Stomach (tissue), 9 donors: ENCODE data around the gene BATF. TPM values are rescaled to one million over a fixed set of nuclear protein-coding genes. Genes with fewer than 3 reads are reported as not detected.

ENCODE experiments used
- DNase-seq, 2 donors: peaks; one replicate each; pipeline versions ENCODE4 v3.0.0 to v3.0.0-alpha.2; 2013 to 2019
- H3K27ac ChIP-seq, 5 donors: fragments of 200-600 bp in 4 of 5; sonication (generic) in 4 of 5; one replicate each; pipeline ENCODE4 v1.5.1; 2013 to 2019; ENCODE audit warnings: mild to moderate bottlenecking in 1 of 5, moderate library complexity in 1 of 5
- H3K27me3 ChIP-seq, 3 donors: fragments of 200-600 bp; sonication (generic); one replicate each; pipeline ENCODE4 v1.5.1; 2017 to 2019; ENCODE audit warnings: mixed run types in 1 of 3
- H3K36me3 ChIP-seq, 4 donors: fragments of 200-600 bp; sonication (generic); 1 replicate in 3 of 4; 2 replicates in 1 of 4; pipeline ENCODE4 v1.5.1; 2016 to 2019
- H3K4me1 ChIP-seq, 4 donors: fragments of 200-600 bp; sonication (generic); one replicate each; pipeline ENCODE4 v1.5.1; 2016 to 2019
- H3K4me3 ChIP-seq, 4 donors: fragments of 200-600 bp; sonication (generic) in 3 of 4; one replicate each; pipeline ENCODE4 v1.5.1; 2016 to 2019; ENCODE audit warnings: mild to moderate bottlenecking in 1 of 4
- H3K9me3 ChIP-seq, 4 donors: fragments of 200-600 bp; sonication (generic); one replicate each; pipeline ENCODE4 v1.5.1; 2016 to 2019
- EP300 ChIP-seq: sonication (generic); formaldehyde crosslinking; IDR thresholded peaks from one replicate; pipeline ENCODE4 v1.6.1; 2017; ENCODE audit warnings: antibody characterized with exemption
- POLR2A ChIP-seq, 4 donors: fragments of 450-650 bp; IDR thresholded peaks; one replicate each; pipeline ENCODE4 v1.6.1; 2016; ENCODE audit warnings: antibody characterized with exemption in 4 of 4, control low read depth in 2 of 4, mild to moderate bottlenecking in 1 of 4, moderate library complexity in 1 of 4
- POLR2AphosphoS5 ChIP-seq, 3 donors: sonication (generic); formaldehyde crosslinking; IDR thresholded peaks; one replicate each; pipeline ENCODE4 v1.6.1; 2016; ENCODE audit warnings: antibody characterized with exemption in 3 of 3
- WGBS, 5 donors: extraction: QIAGEN DNeasy Blood & Tissue Kit in 3 of 5; methylation state at CpG; one replicate each; pipeline versions ENCODE4 v1.1.5 to v1.1.7; 2013 to 2018; 5-methylcytosine and 5-hydroxymethylcytosine counted together
- intact Hi-C: fragments of 100-400 bp; cut with DNase I; formaldehyde crosslinking; loops from one replicate; pipeline ENCODE4 v1.15.1; 2023; ENCODE audit warnings: low total_unique reads
- polyA plus RNA-seq, 3 donors: library from polyadenylated mRNA; stranded (reverse); fragments of 200-250 nt; gene quantifications; one replicate each; pipeline ENCODE4 v1.2.3, GENCODE V29; 2013
- total RNA-seq, 5 donors: library from RNA; depleted of rRNA; stranded (reverse); fragments of >200 nt; gene quantifications; one replicate each; pipeline versions ENCODE4 v1.1.0 to v1.2.3, GENCODE V29; 2014 to 2016
- TF ChIP-seq, protein P1 (sequence below), 7 experiments: fragments of 450-650 bp in 4 of 7; fragments of 200-600 bp in 3 of 7; sonication (generic) in 3 of 7; IDR thresholded peaks; one replicate each; pipeline ENCODE4 v1.5.1; 2016 to 2019; ENCODE audit warnings: antibody characterized with exemption in 7 of 7, control low read depth in 2 of 7, mild to moderate bottlenecking in 1 of 7
- donor health status: healthy with polysubstance abuse.
- donor health status: Bipolar disorder and iron deficiency.
- donor health status: healthy.

The BATF gene
- total and polyA plus RNA-seq, 8 donors, result 1.3 to 17.7 (median 7.4) TPM; not detected in 2

DNA sequence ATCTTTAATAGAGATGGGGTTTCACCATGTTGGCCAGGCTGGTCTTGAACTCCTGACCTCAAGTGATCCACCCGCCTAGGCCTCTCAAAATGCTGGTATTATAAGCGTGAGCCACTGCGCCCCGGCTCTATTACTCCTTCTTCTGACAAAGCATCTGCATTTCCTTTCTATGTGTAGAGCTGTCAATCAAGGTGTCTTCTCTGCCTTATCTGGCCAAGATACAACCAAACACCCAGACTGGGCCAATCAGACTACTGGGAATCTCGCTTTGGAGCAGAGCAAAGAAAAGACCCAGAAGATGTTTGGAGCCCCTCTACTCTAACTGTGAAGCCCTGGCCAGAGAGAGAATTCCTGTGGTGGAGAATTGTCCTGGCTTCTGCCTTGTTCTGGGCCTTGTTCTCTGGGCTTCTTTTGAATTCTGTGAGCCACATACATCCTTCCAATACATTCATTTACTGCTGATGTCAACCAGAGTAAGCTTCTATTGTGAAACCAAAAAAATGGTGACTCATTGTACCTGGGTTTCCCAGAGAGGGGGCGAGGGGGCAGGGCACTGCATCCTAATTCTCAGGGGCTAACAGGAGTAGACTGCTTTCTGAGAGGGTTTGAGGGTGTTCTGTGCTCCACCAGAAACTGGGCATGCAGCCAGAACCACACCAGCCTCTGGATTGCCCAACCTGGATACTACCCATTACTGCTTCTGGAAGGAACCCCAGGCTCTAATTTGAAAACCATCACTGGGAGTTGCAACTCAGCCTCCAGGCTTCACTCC is 37.4 kb downstream of the BATF start:
- TF ChIP-seq EP300 (no peak), POLR2A (IDR thresholded peaks at IDR 0.05) (no peak), POLR2AphosphoS5 (IDR thresholded peaks at IDR 0.05) (no peak)
- TF ChIP-seq, protein P1, sequence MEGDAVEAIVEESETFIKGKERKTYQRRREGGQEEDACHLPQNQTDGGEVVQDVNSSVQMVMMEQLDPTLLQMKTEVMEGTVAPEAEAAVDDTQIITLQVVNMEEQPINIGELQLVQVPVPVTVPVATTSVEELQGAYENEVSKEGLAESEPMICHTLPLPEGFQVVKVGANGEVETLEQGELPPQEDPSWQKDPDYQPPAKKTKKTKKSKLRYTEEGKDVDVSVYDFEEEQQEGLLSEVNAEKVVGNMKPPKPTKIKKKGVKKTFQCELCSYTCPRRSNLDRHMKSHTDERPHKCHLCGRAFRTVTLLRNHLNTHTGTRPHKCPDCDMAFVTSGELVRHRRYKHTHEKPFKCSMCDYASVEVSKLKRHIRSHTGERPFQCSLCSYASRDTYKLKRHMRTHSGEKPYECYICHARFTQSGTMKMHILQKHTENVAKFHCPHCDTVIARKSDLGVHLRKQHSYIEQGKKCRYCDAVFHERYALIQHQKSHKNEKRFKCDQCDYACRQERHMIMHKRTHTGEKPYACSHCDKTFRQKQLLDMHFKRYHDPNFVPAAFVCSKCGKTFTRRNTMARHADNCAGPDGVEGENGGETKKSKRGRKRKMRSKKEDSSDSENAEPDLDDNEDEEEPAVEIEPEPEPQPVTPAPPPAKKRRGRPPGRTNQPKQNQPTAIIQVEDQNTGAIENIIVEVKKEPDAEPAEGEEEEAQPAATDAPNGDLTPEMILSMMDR (IDR thresholded peaks at IDR 0.05), result no peak
- H3K27ac ChIP-seq, result no peak overlapping the region
- intact Hi-C loops, result no loop called here
- H3K27me3 ChIP-seq, result peaks cover 0 to 28% (median 0%) of the 10 kb centered on the region in 3 donors
- H3K36me3 ChIP-seq, result no peaks in the 10 kb centered on the region
- H3K4me1 ChIP-seq, result peaks cover 6 to 17% (median 9%) of the 10 kb centered on the region in 4 donors
- WGBS, 5 donors, result 82 to 90% (median 87%) methylated on average over 6 of the region's 6 CpGs
- no peak overlapping the region for H3K4me3 ChIP-seq
- peaks cover 0 to 12% (median 3%) of the 10 kb centered on the region in 4 donors for H3K9me3 ChIP-seq
- peak; percentile 28 to 39 for DNase-seq

- peaks cover 6 to 17% (median 9%) of the 10 kb centered on the region in 4 donors for H3K4me1 ChIP-seq
- H3K4me3 ChIP-seq, result no peak overlapping the region
- H3K36me3 ChIP-seq, result no peaks in the 10 kb centered on the region
- no peak overlapping the region for H3K27ac ChIP-seq
- WGBS, 5 donors, result 0 to 3% (median 2%) methylated on average over 6 of the region's 6 CpGs
- intact Hi-C loops, result no loop called here
- peaks cover 0 to 12% (median 3%) of the 10 kb centered on the region in 4 donors for H3K9me3 ChIP-seq
- peaks cover 0 to 36% (median 0%) of the 10 kb centered on the region in 3 donors for H3K27me3 ChIP-seq
- DNase-seq, result peak; percentile 89 to 93
- TF ChIP-seq, protein P1 (IDR thresholded peaks at IDR 0.05), result peak in 5 of 7 experiments; percentile 51 to 77 (median 68)
- peak in 1 of 3 donors; percentile 59 for TF ChIP-seq POLR2AphosphoS5 (IDR thresholded peaks at IDR 0.05)
- no peak for TF ChIP-seq EP300
- TF ChIP-seq POLR2A (IDR thresholded peaks at IDR 0.05), result no peak
These were observed 38.8 kb downstream of the BATF start for GRCh38 chr14:75561013-75561432.

GRCh38 chr14:75562089-75562488 is 39.8 kb downstream of the BATF start:
- WGBS, 5 donors, result 50 to 61% (median 54%) methylated on average over 7 of the region's 7 CpGs

DNA sequence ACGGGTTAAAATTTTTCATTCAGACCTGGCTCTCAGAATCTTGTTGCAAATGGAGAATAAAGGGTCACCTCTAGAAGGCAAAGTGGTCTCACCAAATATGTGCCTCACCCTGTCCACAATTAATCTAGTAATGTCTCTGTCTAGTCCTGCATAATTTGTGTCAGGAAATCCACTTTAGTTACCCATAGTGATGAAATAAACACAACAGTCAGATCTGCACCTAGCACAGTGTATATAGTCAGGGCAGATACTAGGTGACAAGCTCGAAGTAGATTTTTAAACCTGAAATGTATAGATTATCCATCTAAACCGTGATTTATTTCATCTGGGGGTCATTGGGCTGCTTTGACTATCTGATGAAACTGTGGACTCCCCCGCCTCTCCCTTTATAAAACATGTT is 40.2 kb downstream of the BATF start:
- H3K27me3 ChIP-seq, result peaks cover 0 to 36% (median 0%) of the 10 kb centered on the region in 3 donors
- H3K36me3 ChIP-seq, result no peaks in the 10 kb centered on the region
- DNase-seq, result no peak
- WGBS, 5 donors, result 63 to 81% (median 68%) methylated on average over 4 of the region's 4 CpGs
- peaks cover 0 to 5% (median 0%) of the 10 kb centered on the region in 4 donors for H3K9me3 ChIP-seq
- intact Hi-C loops, result no loop called here
- H3K4me1 ChIP-seq, result peaks cover 6 to 17% (median 9%) of the 10 kb centered on the region in 4 donors
- TF ChIP-seq, protein P1 (IDR thresholded peaks at IDR 0.05), result no peak
- no peak for TF ChIP-seq POLR2AphosphoS5 (IDR thresholded peaks at IDR 0.05)
- no peak for TF ChIP-seq POLR2A (IDR thresholded peaks at IDR 0.05)
- TF ChIP-seq EP300, result no peak
- no peak overlapping the region for H3K4me3 ChIP-seq
- no peak overlapping the region for H3K27ac ChIP-seq

More at GRCh38 chr14:75562089-75562488, 39.8 kb downstream of the BATF start:
- peaks cover 0 to 36% (median 0%) of the 10 kb centered on the region in 3 donors for H3K27me3 ChIP-seq
- intact Hi-C loops, result no loop called here
- no peak for DNase-seq
- peaks cover 6 to 17% (median 9%) of the 10 kb centered on the region in 4 donors for H3K4me1 ChIP-seq
- peaks cover 0 to 9% (median 2%) of the 10 kb centered on the region in 4 donors for H3K9me3 ChIP-seq
- H3K36me3 ChIP-seq, result no peaks in the 10 kb centered on the region
- H3K27ac ChIP-seq, result no peak overlapping the region
- H3K4me3 ChIP-seq, result no peak overlapping the region
- TF ChIP-seq EP300, result no peak
- TF ChIP-seq POLR2A (IDR thresholded peaks at IDR 0.05), result no peak
- TF ChIP-seq POLR2AphosphoS5 (IDR thresholded peaks at IDR 0.05), result no peak
- TF ChIP-seq, protein P1 (IDR thresholded peaks at IDR 0.05), result no peak
